Adrenal gland (tissue), 12 donors: ENCODE data around the gene OR51I2. TPM values are rescaled to one million over a fixed set of nuclear protein-coding genes. Genes with fewer than 3 reads are reported as not detected.

Experiments
- DNase-seq, 7 donors: peaks; one replicate each; pipeline ENCODE4 v3.0.0-alpha.2; 2019 to 2020
- H3K27ac ChIP-seq, 5 donors: fragments of 200-600 bp; sonication (generic) in 4 of 5; 1 replicate in 3 of 5; 2 replicates in 2 of 5; pipeline versions ENCODE4 v1.5.1 to v1.8.0; 2016 to 2020; ENCODE audit warnings: mild to moderate bottlenecking in 1 of 5
- H3K27me3 ChIP-seq: fragments of 200-600 bp; 2 replicates; pipeline ENCODE4 v1.8.0; 2021
- H3K36me3 ChIP-seq, 2 donors: fragments of 200-600 bp; replicated peaks in 1 of 2; 1 replicate in 1 of 2; 2 replicates in 1 of 2; pipeline versions ENCODE4 v1.5.1 to v1.8.0; 2018 to 2022
- H3K4me1 ChIP-seq, 2 donors: fragments of 200-600 bp; replicated peaks in 1 of 2; 1 replicate in 1 of 2; 2 replicates in 1 of 2; pipeline versions ENCODE4 v1.5.1 to v1.8.0; 2018 to 2021
- H3K4me3 ChIP-seq, 4 donors: fragments of 200-600 bp; sonication (generic) in 3 of 4; one replicate each; pipeline ENCODE4 v1.5.1; 2016 to 2018
- H3K9me3 ChIP-seq, 3 donors: fragments of 200-600 bp; sonication (generic) in 1 of 3; replicated peaks in 1 of 3; 1 replicate in 2 of 3; 2 replicates in 1 of 3; pipeline versions ENCODE4 v1.5.1 to v1.8.0; 2016 to 2021
- CTCF ChIP-seq, 6 experiments: fragments of 450-650 bp in 4 of 6; fragments of 200-600 bp in 2 of 6; sonication (generic) in 1 of 6; IDR thresholded peaks; 1 replicate in 5 of 6; 2 replicates in 1 of 6; pipeline versions ENCODE4 v1.5.1 to v1.8.0; 2016 to 2021; ENCODE audit warnings: antibody characterized with exemption in 6 of 6, mild to moderate bottlenecking in 2 of 6, moderate library complexity in 1 of 6
- POLR2A ChIP-seq, 2 donors: fragments of 450-650 bp; IDR thresholded peaks; one replicate each; pipeline ENCODE4 v1.6.1; 2017; ENCODE audit warnings: antibody characterized with exemption in 2 of 2, mild to moderate bottlenecking in 2 of 2, moderate library complexity in 1 of 2
- WGBS, 4 donors: extraction: QIAGEN DNeasy Blood & Tissue Kit in 2 of 4; methylation state at CpG; one replicate each; pipeline versions ENCODE4 v1.1.5 to v1.1.7; 2013 to 2017; 5-methylcytosine and 5-hydroxymethylcytosine counted together
- intact Hi-C, 2 donors: fragments of 100-400 bp; cut with DNase I; formaldehyde crosslinking; loops; one replicate each; pipeline versions ENCODE4 v1.14.1 to v1.15.0; 2022 to 2023
- polyA plus RNA-seq, 3 donors: library from polyadenylated mRNA; stranded (reverse); fragments of 200-250 nt in 2 of 3; fragments of 350-450 nt in 1 of 3; fragmentation: Illumina TruSeq in 1 of 3; extraction: RNeasy Lipid Tissue Mini Kit (QIAGEN cat#74804) in 1 of 3; gene quantifications; one replicate each; pipeline ENCODE4 v1.2.3, GENCODE V29; 2013 to 2014
- total RNA-seq, 9 donors: library from RNA; depleted of rRNA in 4 of 9; stranded (reverse); fragments of >200 nt in 4 of 9; fragments of 120-200 nt in 1 of 9; fragmentation: NEBNext Ultra II Directional in 1 of 9; extraction: Animal tissue kit (Norgen Biotek cat#: 25700) in 1 of 9; gene quantifications; one replicate each; pipeline versions ENCODE4 v1.1.0 to v1.2.4, GENCODE V29; 2013 to 2023
- donor health status: healthy with polysubstance abuse.
- donor health status: Bipolar disorder and iron deficiency.
- donor health status: DM: yes; HTN: yes; CAD: no.
- donor health status: DM: no; HTN: no; CAD: no.
- donor health status: DM: no; HTN: no; CAD: no.
- donor health status: DM: yes; HTN: yes; CAD: no.

The OR51I2 gene
- total and polyA plus RNA-seq, 12 donors: not detected

DNA sequence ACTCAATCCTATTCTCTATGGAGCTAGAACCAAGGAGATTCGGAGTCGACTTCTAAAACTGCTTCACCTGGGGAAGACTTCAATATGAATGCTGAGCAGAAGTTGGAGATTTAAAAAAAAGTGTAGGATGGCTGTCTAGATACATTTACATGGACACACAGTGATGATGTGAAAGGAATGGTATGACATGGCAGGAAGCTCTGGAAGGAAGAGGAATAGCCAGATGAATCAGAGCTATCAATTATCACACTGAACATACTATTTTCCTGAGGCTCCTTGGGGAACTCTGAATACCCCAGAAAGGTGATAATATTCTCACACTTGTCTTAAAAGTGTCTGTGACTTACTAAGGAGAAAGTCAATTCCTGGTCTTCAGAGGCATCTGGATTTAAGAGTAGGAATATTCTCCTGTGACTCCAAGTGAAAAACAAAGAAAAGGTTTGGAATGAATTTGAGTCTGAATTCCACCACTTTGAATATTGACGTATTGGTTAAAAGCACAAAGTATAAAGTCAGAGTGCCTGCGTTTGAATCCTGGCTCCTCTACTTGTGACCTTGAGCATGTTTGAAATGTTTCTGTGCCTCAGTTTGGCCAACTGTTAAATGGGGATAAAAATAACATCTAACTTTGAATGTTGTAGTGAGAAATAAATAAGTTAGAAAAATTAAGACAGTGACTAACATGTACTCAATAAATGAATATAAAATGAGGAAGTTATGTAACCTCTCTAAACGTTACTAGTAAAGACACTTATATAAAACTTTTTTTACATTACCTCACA lies 40.6 kb downstream of the OR51I2 start:
- TF ChIP-seq CTCF (IDR thresholded peaks at IDR 0.05) (no peak), POLR2A (IDR thresholded peaks at IDR 0.05) (no peak)
- intact Hi-C loops: no loop called here
- no peak for DNase-seq
- WGBS, 4 donors: 46 to 52% (median 50%) methylated on average over 5 of the region's 5 CpGs
- no peaks in the 10 kb centered on the region for H3K27me3 ChIP-seq
- no peaks in the 10 kb centered on the region for H3K4me1 ChIP-seq
- no peaks in the 10 kb centered on the region for H3K9me3 ChIP-seq
- no peak overlapping the region for H3K4me3 ChIP-seq
- H3K36me3 ChIP-seq: no peaks in the 10 kb centered on the region
- no peak overlapping the region for H3K27ac ChIP-seq

- Histone ChIP-seq H3K4me1 (no peaks in the 10 kb centered on the region), H3K9me3 (no peaks in the 10 kb centered on the region), H3K36me3 (no peaks in the 10 kb centered on the region), H3K27ac (no peak overlapping the region), H3K4me3 (no peak overlapping the region), H3K27me3 (no peaks in the 10 kb centered on the region)
- intact Hi-C loops: no loop called here
- WGBS, 4 donors: 68 to 74% (median 70%) methylated on average over 2 of the region's 2 CpGs
- TF ChIP-seq CTCF (IDR thresholded peaks at IDR 0.05) (no peak), POLR2A (IDR thresholded peaks at IDR 0.05) (no peak)
- no peak for DNase-seq
Measured at GRCh38 chr11:5499671-5500070, 50.5 kb downstream of the OR51I2 start.

- DNase-seq: no peak
- intact Hi-C loops: no loop called here
Measured at GRCh38 chr11:5500393-5500801, 51.3 kb downstream of the OR51I2 start.

GRCh38 chr11:5504403-5504921 lies 55.3 kb downstream of the OR51I2 start:
- Histone ChIP-seq H3K9me3 (no peaks in the 10 kb centered on the region), H3K4me1 (no peaks in the 10 kb centered on the region), H3K4me3 (no peak overlapping the region), H3K27ac (no peak overlapping the region), H3K27me3 (no peaks in the 10 kb centered on the region), H3K36me3 (no peaks in the 10 kb centered on the region)
- intact Hi-C loops: no loop called here
- no peak for DNase-seq
- WGBS, 4 donors: 80 to 93% (median 88%) methylated on average over 2 of the region's 2 CpGs
- TF ChIP-seq CTCF (IDR thresholded peaks at IDR 0.05): no peak
- TF ChIP-seq POLR2A (IDR thresholded peaks at IDR 0.05): no peak

More at GRCh38 chr11:5500393-5500801, 51.3 kb downstream of the OR51I2 start:
- TF ChIP-seq POLR2A (IDR thresholded peaks at IDR 0.05): no peak
- TF ChIP-seq CTCF (IDR thresholded peaks at IDR 0.05): no peak
- 71 to 82% (median 76%) methylated on average over 5 to 6 of the region's 6 CpGs for WGBS, 4 donors
- Histone ChIP-seq H3K27me3 (no peaks in the 10 kb centered on the region), H3K27ac (no peak overlapping the region), H3K4me1 (no peaks in the 10 kb centered on the region), H3K36me3 (no peaks in the 10 kb centered on the region), H3K9me3 (no peaks in the 10 kb centered on the region), H3K4me3 (no peak overlapping the region)
